Activated naive CD4-positive, alpha-beta T cell treated with anti-CD3 and anti-CD28 coated beads for 36 hours (primary cell): Measurements from ENCODE around the gene ZNF717. TPM values are rescaled to one million over a fixed set of nuclear protein-coding genes. Genes with fewer than 3 reads are reported as not detected.

ENCODE experiments used
- CTCF ChIA-PET: fragments of 350-600 bp; sonication (Branson Sonifier 250); formaldehyde crosslinking; loops from one replicate; lab custom pipeline; 2021; ENCODE audit warnings: antibody characterized with exemption; lab: Charles Lee
- DNase-seq: peaks from one replicate; pipeline ENCODE4 v3.0.0-alpha.2; 2020
- H3K27ac Mint-ChIP-seq: one replicate; pipeline ENCODE4 v1.8.0; 2021; ENCODE audit warnings: mild to moderate bottlenecking, mixed read lengths
- H3K27me3 Mint-ChIP-seq: one replicate; pipeline ENCODE4 v1.8.0; 2021; ENCODE audit warnings: low read depth, mixed read lengths
- H3K36me3 Mint-ChIP-seq: one replicate; pipeline ENCODE4 v1.8.0; 2021; ENCODE audit warnings: low read depth, mixed read lengths
- H3K4me1 Mint-ChIP-seq: one replicate; pipeline ENCODE4 v1.8.0; 2021; ENCODE audit warnings: low read depth, mixed read lengths
- H3K4me3 Mint-ChIP-seq: one replicate; pipeline ENCODE4 v1.8.0; 2021; ENCODE audit warnings: mild to moderate bottlenecking, moderate library complexity, mixed read lengths
- H3K9me3 Mint-ChIP-seq: one replicate; pipeline ENCODE4 v1.8.0; 2021; ENCODE audit warnings: mixed read lengths
- intact Hi-C: fragments of 100-400 bp; cut with micrococcal nuclease; formaldehyde crosslinking; loops from one replicate; pipeline ENCODE4 v1.15.1; 2023
- microRNA-seq: library from miRNA; unstranded; fragments of <30 nt; microRNA quantifications from one replicate; pipeline ENCODE4 v1.2.0, GENCODE V29; 2022; ENCODE audit warnings: borderline microRNAs expressed, borderline replicate concordance
- total RNA-seq, 2 experiments: library from RNA; stranded (reverse); gene quantifications; one replicate each; pipeline ENCODE4 v1.2.3, GENCODE V29; 2021

ZNF717 gene
- total RNA-seq, 2 experiments from 2014 or later: 13.0 to 13.5 TPM

GRCh38 chr3:75727985-75728384 lies 57.4 kb downstream of the ZNF717 start:
- DNase-seq: no peak
- H3K36me3 Mint-ChIP-seq: peaks cover 79% of the 10 kb centered on the region
- no peaks in the 10 kb centered on the region for H3K27me3 Mint-ChIP-seq
- H3K4me3 Mint-ChIP-seq: no peak overlapping the region
- peaks cover 71% of the 10 kb centered on the region for H3K9me3 Mint-ChIP-seq
- H3K27ac Mint-ChIP-seq: no peak overlapping the region
- intact Hi-C loops: loop anchor here (10.0 kb wide), 2 partner anchors 317 to 377 kb away; no protein-coding TSS in a partner anchor
- CTCF ChIA-PET: no interaction called here
- no peaks in the 10 kb centered on the region for H3K4me1 Mint-ChIP-seq

GRCh38 chr3:75692061-75692460 lies 93.3 kb downstream of the ZNF717 start:
- DNase-seq: no peak
- no peak overlapping the region for H3K27ac Mint-ChIP-seq
- peaks cover 11% of the 10 kb centered on the region for H3K36me3 Mint-ChIP-seq
- H3K9me3 Mint-ChIP-seq: peaks cover 22% of the 10 kb centered on the region
- H3K27me3 Mint-ChIP-seq: peaks cover 3% of the 10 kb centered on the region
- H3K4me3 Mint-ChIP-seq: no peak overlapping the region
- CTCF ChIA-PET: no interaction called here
- intact Hi-C loops: no loop called here
- H3K4me1 Mint-ChIP-seq: no peaks in the 10 kb centered on the region

GRCh38 chr3:75687323-75687722 lies 98.0 kb downstream of the ZNF717 start:
- CTCF ChIA-PET: no interaction called here
- H3K36me3 Mint-ChIP-seq: peaks cover 8% of the 10 kb centered on the region
- peaks cover 20% of the 10 kb centered on the region for H3K9me3 Mint-ChIP-seq
- DNase-seq: no peak
- H3K27me3 Mint-ChIP-seq: peaks cover 3% of the 10 kb centered on the region
- intact Hi-C loops: no loop called here
- no peaks in the 10 kb centered on the region for H3K4me1 Mint-ChIP-seq
- H3K4me3 Mint-ChIP-seq: no peak overlapping the region
- no peak overlapping the region for H3K27ac Mint-ChIP-seq

Small RNAs within 50 kb of the gene (microRNA-seq; reads per million reads assigned to microRNA genes)
- gene MIR4273: not detected

Other genes starting within 250 kb of the ZNF717 start
- not detected for gene FRG2C, start 121.2 kb downstream of the ZNF717 start, total RNA-seq